GM12864 (cell line): ENCODE data around the gene FOXD4L3.
"Not testable (repeated sequence)": the region's sequence is repeated elsewhere in the genome, so short reads cannot be mapped to it uniquely, and the experiment has no call there.

ENCODE experiments used
- DNase-seq: peaks from one replicate; pipeline ENCODE4 v3.0.0-alpha.2; 2011; ENCODE audit warnings: low read depth
- H3K4me3 ChIP-seq: 2 replicates; pipeline ENCODE4 v1.5.1; 2011; ENCODE audit warnings: mild to moderate bottlenecking, low read depth, low read length, control low read depth

Gene FOXD4L3

DNA sequence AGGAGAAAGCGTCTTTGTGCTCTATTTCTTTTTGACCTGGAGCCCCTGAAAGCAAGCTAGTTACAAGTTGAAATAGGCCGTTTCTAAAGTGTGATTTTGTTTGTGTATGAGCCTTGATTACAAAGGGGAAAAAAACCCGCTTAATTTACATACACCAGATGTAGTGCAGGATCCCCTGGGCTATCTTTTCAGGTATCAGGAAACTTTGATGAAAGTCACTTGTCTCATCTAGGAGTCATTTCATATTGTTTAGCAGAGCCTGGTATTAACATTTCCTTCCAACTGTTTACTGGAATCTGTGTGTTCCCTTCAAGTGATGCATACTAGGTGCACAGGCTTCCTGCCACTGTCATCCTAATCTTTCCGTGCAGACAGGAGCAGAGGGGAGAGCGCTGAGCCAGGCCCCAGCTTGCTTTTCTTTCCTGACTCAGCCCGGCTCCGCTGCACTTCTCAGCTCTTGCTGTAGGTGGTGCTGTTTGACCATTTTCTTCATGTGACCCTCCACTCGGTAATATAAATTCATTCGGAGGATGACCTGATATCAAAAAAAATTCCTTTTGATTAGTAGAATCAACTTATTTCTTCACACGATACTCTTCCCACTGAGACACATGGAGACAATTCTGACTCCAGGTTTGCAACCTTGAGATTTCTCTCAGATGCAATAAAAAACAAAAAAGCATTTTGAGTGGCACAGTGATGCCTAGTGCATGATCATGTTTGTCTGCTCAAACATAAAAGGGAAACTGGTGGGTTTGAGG lies 39.8 kb downstream of the FOXD4L3 start:
- DNase-seq, H3K4me3 ChIP-seq: not testable (repeated sequence)

DNA sequence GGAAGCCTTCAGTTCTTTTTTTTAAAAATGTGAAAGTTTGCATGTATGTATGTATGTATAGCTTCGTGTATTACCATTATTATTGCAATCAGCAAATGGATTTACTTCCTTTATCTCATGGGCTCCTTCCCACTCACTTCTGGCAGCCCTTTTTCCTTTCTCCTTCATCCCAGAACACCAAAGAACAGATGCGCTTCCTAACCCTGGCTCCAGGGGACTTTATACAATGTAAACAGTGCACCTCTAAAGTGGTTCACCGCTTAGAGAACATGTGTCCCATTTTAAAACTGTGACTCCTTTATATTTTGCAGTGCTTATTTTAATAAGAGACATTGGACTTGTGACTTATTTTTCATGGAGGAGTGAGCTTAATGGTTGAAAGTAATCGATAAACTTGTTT lies 40.6 kb downstream of the FOXD4L3 start:
- DNase-seq, H3K4me3 ChIP-seq: not testable (repeated sequence)

DNA sequence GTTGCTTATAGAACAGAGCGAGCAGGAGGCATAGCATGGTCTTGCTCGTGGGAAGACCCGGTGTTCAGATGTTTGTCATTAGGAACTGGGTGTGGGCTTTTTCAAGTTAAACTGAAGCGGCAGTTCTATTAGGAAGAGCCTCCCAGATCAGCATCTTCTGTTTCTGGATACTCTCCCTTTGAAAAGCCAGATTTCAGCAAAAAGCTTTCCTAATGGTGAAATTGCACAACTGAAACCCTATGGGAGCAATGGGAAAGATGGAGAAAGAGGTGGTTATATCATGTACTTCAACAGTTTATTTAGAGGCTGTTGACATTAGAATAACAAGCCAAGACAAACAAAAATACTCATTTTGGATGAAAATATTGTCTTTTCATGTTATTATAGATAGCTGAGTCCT lies 41.3 kb downstream of the FOXD4L3 start:
- not testable (repeated sequence) for H3K4me3 ChIP-seq, DNase-seq

- DNase-seq, H3K4me3 ChIP-seq: not testable (repeated sequence)
Measured at GRCh38 chr9:68351689-68352088, 49.0 kb downstream of the FOXD4L3 start.
